Vagina (tissue), 2 donors: ENCODE results near the gene TMPRSS4.

Experiments used
- POLR2AphosphoS5 ChIP-seq, 2 donors: sonication (generic); formaldehyde crosslinking; IDR thresholded peaks; one replicate each; pipeline ENCODE4 v1.9.0; 2017; ENCODE audit warnings: antibody characterized with exemption in 2 of 2, mild to moderate bottlenecking in 2 of 2, low read depth in 1 of 2; ENCODE audit not compliant: insufficient read depth in 1 of 2
- TF ChIP-seq, protein P1 (sequence below), 3 experiments: fragments of 450-650 bp in 2 of 3; fragments of 200-600 bp in 1 of 3; sonication (generic) in 1 of 3; IDR thresholded peaks; one replicate each; pipeline ENCODE4 v1.5.1; 2017 to 2019; ENCODE audit warnings: antibody characterized with exemption in 3 of 3, mild to moderate bottlenecking in 2 of 3, moderate library complexity in 2 of 3

DNA sequence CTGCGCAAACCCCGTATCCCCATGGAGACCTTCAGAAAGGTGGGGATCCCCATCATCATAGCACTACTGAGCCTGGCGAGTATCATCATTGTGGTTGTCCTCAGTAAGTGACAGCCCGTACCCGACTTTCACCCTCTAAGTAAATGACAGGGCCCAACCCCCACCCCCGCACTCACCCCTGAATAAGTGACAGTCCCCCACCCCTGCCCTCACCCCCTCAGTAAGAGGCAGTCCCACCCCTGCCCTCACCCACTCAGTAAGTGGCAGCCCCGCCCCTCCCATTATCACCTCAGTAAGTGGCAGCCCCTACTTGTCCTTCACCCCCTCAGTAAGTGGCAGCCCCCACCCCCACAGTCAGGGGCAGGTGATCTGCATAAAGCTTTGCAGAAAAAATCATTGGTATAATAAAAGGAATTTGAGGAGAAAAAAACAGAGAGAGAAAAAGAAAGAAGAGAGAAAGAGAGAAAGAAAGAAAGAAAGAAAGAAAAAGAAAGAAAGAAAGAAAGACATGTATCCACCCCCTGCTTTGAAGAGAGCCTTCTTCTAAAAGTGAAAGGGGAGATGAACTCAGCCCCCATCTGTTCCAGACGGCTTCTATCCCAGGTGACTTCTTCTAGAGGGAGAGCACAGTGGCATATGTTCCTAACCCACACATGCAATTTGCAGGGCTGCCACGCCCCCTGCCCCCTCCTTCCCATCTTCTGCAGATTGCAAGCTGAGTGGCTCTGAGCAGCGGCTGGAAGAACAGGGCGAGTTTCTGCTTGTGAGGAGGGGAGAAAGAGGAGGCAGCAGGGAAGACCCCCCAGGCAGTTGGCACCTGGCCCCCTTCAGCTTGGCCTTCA, 22.3 kb downstream of the TMPRSS4 start:
- TF ChIP-seq, protein P1, sequence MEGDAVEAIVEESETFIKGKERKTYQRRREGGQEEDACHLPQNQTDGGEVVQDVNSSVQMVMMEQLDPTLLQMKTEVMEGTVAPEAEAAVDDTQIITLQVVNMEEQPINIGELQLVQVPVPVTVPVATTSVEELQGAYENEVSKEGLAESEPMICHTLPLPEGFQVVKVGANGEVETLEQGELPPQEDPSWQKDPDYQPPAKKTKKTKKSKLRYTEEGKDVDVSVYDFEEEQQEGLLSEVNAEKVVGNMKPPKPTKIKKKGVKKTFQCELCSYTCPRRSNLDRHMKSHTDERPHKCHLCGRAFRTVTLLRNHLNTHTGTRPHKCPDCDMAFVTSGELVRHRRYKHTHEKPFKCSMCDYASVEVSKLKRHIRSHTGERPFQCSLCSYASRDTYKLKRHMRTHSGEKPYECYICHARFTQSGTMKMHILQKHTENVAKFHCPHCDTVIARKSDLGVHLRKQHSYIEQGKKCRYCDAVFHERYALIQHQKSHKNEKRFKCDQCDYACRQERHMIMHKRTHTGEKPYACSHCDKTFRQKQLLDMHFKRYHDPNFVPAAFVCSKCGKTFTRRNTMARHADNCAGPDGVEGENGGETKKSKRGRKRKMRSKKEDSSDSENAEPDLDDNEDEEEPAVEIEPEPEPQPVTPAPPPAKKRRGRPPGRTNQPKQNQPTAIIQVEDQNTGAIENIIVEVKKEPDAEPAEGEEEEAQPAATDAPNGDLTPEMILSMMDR (IDR thresholded peaks at IDR 0.05) = no peak
- TF ChIP-seq POLR2AphosphoS5 (IDR thresholded peaks at IDR 0.05; ENCODE audit: insufficient read depth in 1 of 2, low read depth in 1 of 2) = no peak
